Smooth muscle cell (in vitro differentiated cells): ENCODE results near the gene FAM3C. TPM values are rescaled to one million over a fixed set of nuclear protein-coding genes. Genes with fewer than 3 reads are reported as not detected.

Experiments used
- DNase-seq: peaks from one replicate; lab custom pipeline; 2025; ENCODE audit not compliant: unreplicated experiment; lab: John Stamatoyannopoulos, UW
- H2AFZ ChIP-seq: fragments of 200-600 bp; sonication (generic); 2 replicates; pipeline ENCODE4 v1.6.0; 2016; ENCODE audit warnings: antibody characterized with exemption, low read depth, mild to moderate bottlenecking
- H3F3A ChIP-seq: fragments of 200-600 bp; sonication (generic); 2 replicates; pipeline ENCODE4 v1.6.0; 2017; ENCODE audit warnings: antibody characterized with exemption, low read depth
- H3K27ac ChIP-seq: fragments of 200-600 bp; sonication (generic); 2 replicates; pipeline ENCODE4 v1.5.1; 2016; ENCODE audit warnings: low read depth, mild to moderate bottlenecking
- H3K27me3 ChIP-seq: fragments of 200-600 bp; sonication (generic); 2 replicates; pipeline ENCODE4 v1.6.1; 2016; ENCODE audit warnings: low read depth, mild to moderate bottlenecking
- H3K36me3 ChIP-seq: fragments of 200-600 bp; sonication (generic); 2 replicates; pipeline ENCODE4 v1.5.1; 2016; ENCODE audit warnings: low read depth
- H3K4me1 ChIP-seq: fragments of 200-600 bp; sonication (generic); 2 replicates; pipeline ENCODE4 v1.5.1; 2016; ENCODE audit warnings: low read depth
- H3K4me2 ChIP-seq: fragments of 200-600 bp; sonication (generic); 2 replicates; pipeline ENCODE4 v1.6.0; 2016; ENCODE audit warnings: mild to moderate bottlenecking
- H3K4me3 ChIP-seq: fragments of 200-600 bp; sonication (generic); 2 replicates; pipeline ENCODE4 v1.5.1; 2016; ENCODE audit warnings: mild to moderate bottlenecking
- H3K79me2 ChIP-seq: fragments of 200-600 bp; sonication (generic); 2 replicates; pipeline ENCODE4 v1.6.0; 2016; ENCODE audit warnings: low read depth, mild to moderate bottlenecking
- H3K9ac ChIP-seq: fragments of 200-600 bp; sonication (generic); 2 replicates; pipeline ENCODE4 v1.6.0; 2016; ENCODE audit warnings: low read depth
- H3K9me3 ChIP-seq: fragments of 200-600 bp; sonication (generic); replicated peaks from 2 replicates; pipeline ENCODE4 v1.5.1; 2016; ENCODE audit warnings: low read depth
- H4K20me1 ChIP-seq: fragments of 200-600 bp; sonication (generic); 2 replicates; pipeline ENCODE4 v1.6.0; 2016; ENCODE audit warnings: low read depth
- WGBS: methylation state at CpG from one replicate; pipeline ENCODE4 v1.1.7; 2016; ENCODE audit warnings: low lambda C conversion rate; 5-methylcytosine and 5-hydroxymethylcytosine counted together
- polyA plus RNA-seq: library from polyadenylated mRNA; unstranded; fragments of >200 nt; fragmentation: Nextera tagmentation; extraction: Ambion mirVana; gene quantifications from 2 replicates; pipeline ENCODE4 v1.2.1, GENCODE V29; 2016
- total RNA-seq: library from RNA; depleted of rRNA; stranded (reverse); fragments of >200 nt; gene quantifications from 2 replicates; pipeline ENCODE4 v1.2.3, GENCODE V29; 2014
- TF ChIP-seq, protein P1 (sequence below): fragments of 200-600 bp; sonication (generic); IDR thresholded peaks from 2 replicates; pipeline ENCODE4 v1.5.1; 2017; ENCODE audit warnings: borderline replicate concordance, mild to moderate bottlenecking, antibody characterized with exemption; ENCODE audit not compliant: insufficient read depth, poor library complexity, severe bottlenecking

The FAM3C gene
- total and polyA plus RNA-seq, 2 experiments from 2014 or later: 83.9 to 101 TPM

- H3K9ac ChIP-seq: no peak overlapping the region
- H2AFZ ChIP-seq: no peak overlapping the region
- TF ChIP-seq, protein P1, sequence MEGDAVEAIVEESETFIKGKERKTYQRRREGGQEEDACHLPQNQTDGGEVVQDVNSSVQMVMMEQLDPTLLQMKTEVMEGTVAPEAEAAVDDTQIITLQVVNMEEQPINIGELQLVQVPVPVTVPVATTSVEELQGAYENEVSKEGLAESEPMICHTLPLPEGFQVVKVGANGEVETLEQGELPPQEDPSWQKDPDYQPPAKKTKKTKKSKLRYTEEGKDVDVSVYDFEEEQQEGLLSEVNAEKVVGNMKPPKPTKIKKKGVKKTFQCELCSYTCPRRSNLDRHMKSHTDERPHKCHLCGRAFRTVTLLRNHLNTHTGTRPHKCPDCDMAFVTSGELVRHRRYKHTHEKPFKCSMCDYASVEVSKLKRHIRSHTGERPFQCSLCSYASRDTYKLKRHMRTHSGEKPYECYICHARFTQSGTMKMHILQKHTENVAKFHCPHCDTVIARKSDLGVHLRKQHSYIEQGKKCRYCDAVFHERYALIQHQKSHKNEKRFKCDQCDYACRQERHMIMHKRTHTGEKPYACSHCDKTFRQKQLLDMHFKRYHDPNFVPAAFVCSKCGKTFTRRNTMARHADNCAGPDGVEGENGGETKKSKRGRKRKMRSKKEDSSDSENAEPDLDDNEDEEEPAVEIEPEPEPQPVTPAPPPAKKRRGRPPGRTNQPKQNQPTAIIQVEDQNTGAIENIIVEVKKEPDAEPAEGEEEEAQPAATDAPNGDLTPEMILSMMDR: no peak
- DNase-seq: no peak
- no peaks in the 10 kb centered on the region for H3K9me3 ChIP-seq
- H3K4me3 ChIP-seq: no peak overlapping the region
- no peaks in the 10 kb centered on the region for H3F3A ChIP-seq
- no peak overlapping the region for H3K4me2 ChIP-seq
- WGBS: 85% methylated on average over 2 of the region's 2 CpGs
- H3K36me3 ChIP-seq: no peaks in the 10 kb centered on the region
- no peaks in the 10 kb centered on the region for H3K27me3 ChIP-seq
- H4K20me1 ChIP-seq: peaks cover 100% of the 10 kb centered on the region
- H3K27ac ChIP-seq: no peak overlapping the region
- H3K4me1 ChIP-seq: peaks cover 2% of the 10 kb centered on the region
- peaks cover 91% of the 10 kb centered on the region for H3K79me2 ChIP-seq
Observed at GRCh38 chr7:121384265-121384664, 11.8 kb downstream of the FAM3C start.

- no peak overlapping the region for H3K27ac ChIP-seq
- no peak for DNase-seq
- peaks cover 82% of the 10 kb centered on the region for H3K79me2 ChIP-seq
- peaks cover 99% of the 10 kb centered on the region for H4K20me1 ChIP-seq
- H3F3A ChIP-seq: no peaks in the 10 kb centered on the region
- H3K9ac ChIP-seq: no peak overlapping the region
- peaks cover 2% of the 10 kb centered on the region for H3K4me1 ChIP-seq
- H2AFZ ChIP-seq: no peak overlapping the region
- H3K36me3 ChIP-seq: no peaks in the 10 kb centered on the region
- no peak overlapping the region for H3K4me2 ChIP-seq
- TF ChIP-seq, protein P1: no peak
- no peak overlapping the region for H3K4me3 ChIP-seq
- no peaks in the 10 kb centered on the region for H3K9me3 ChIP-seq
- 100% methylated on average over 2 of the region's 2 CpGs for WGBS
- no peaks in the 10 kb centered on the region for H3K27me3 ChIP-seq
Observed at GRCh38 chr7:121383235-121383910, 12.7 kb downstream of the FAM3C start.

- Histone ChIP-seq H3K27me3 (no peaks in the 10 kb centered on the region), H3K36me3 (peaks cover 6% of the 10 kb centered on the region), H3K4me2 (no peak overlapping the region), H3K79me2 (peaks cover 73% of the 10 kb centered on the region), H3K9me3 (no peaks in the 10 kb centered on the region), H2AFZ (no peak overlapping the region), H3K9ac (no peak overlapping the region), H3K27ac (no peak overlapping the region), H3K4me1 (peaks cover 2% of the 10 kb centered on the region), H3K4me3 (no peak overlapping the region), H4K20me1 (peaks cover 99% of the 10 kb centered on the region), H3F3A (no peaks in the 10 kb centered on the region)
- TF ChIP-seq, protein P1: no peak
- DNase-seq: no peak
Observed at GRCh38 chr7:121382473-121382872, 13.6 kb downstream of the FAM3C start.

- DNase-seq: no peak
- H3K9me3 ChIP-seq: no peaks in the 10 kb centered on the region
- no peaks in the 10 kb centered on the region for H3K4me1 ChIP-seq
- H3K9ac ChIP-seq: no peak overlapping the region
- no peaks in the 10 kb centered on the region for H3K27me3 ChIP-seq
- TF ChIP-seq, protein P1: no peak
- no peaks in the 10 kb centered on the region for H3F3A ChIP-seq
- peaks cover 7% of the 10 kb centered on the region for H3K36me3 ChIP-seq
- peaks cover 47% of the 10 kb centered on the region for H3K79me2 ChIP-seq
- no peak overlapping the region for H3K4me2 ChIP-seq
- peaks cover 98% of the 10 kb centered on the region for H4K20me1 ChIP-seq
- no peak overlapping the region for H3K27ac ChIP-seq
- H3K4me3 ChIP-seq: no peak overlapping the region
- H2AFZ ChIP-seq: no peak overlapping the region
- WGBS: 97% methylated on average over 1 of the region's 1 CpG
Observed at GRCh38 chr7:121379930-121380329, 16.2 kb downstream of the FAM3C start.
